ENCODE measurements around the gene LARGE2.

The LARGE2 gene

DNA sequence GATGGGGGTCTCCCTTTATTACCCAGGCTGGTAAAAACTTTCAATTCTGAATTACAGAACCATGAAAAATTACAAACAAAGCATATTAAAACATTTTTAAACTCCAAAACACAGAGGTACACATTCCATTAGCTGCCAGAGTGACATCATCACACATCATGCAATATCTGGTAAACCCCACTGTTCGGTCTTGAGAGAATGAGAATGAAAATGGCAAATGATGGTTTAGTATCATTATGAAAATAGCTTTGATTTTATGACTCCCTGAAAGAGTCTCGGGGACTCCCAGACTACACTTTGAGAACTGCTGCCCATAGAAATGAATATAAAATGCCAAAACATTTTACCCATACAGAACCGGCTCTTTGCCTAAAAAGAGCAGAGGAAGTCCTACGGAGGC is 18.8 kb downstream of the LARGE2 start:
- Histone ChIP-seq H3K4me3 (no peak overlapping the region), H3K9ac (ENCODE audit: insufficient read length) (no peak overlapping the region), H3K9me3 (ENCODE audit: low read depth, low read length) (no peaks in the 10 kb centered on the region), H3K36me3 (ENCODE audit: insufficient read depth, low read length) (peaks cover 17% of the 10 kb centered on the region), H3K27ac (peak overlapping the region; percentile 57; the same call in 1 of the 2 replicates)
- TF ChIP-seq FOXP2 (optimal IDR thresholded peaks at IDR 0.05; ENCODE audit: control extremely low read depth, extremely low read length, insufficient read depth) (no peak), EZH2 (IDR thresholded peaks at IDR 0.05) (no peak), POLR2AphosphoS5 (IDR thresholded peaks at IDR 0.05; ENCODE audit: borderline replicate concordance, low read depth, low read length) (no peak)
- DNase-seq (ENCODE audit: low read depth, low spot score): no peak

DNA sequence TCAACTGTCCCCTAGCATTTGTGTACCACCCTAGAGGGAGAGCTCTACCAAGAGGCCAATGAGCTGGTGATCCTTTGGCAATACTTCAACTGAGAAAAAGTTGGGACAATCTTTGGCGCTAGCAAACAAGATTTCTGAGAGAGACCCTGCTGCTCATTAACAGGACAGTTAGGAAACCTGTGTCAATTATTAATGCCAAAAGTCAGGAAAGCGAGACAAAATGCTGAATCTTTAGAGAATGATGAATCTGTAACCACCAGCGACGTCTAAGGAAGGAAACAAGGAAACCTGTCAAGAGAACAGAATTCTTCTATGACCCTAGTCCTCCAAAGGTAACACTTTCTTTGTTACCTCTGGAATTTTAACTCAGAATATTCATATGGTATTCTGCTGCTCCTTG is 19.9 kb downstream of the LARGE2 start:
- peaks cover 24% of the 10 kb centered on the region; the same call in 1 of the 2 replicates for H3K36me3 ChIP-seq (ENCODE audit: insufficient read depth, low read length)
- DNase-seq (ENCODE audit: low read depth, low spot score): no peak
- TF ChIP-seq EZH2 (IDR thresholded peaks at IDR 0.05) (no peak), POLR2AphosphoS5 (IDR thresholded peaks at IDR 0.05; ENCODE audit: borderline replicate concordance, low read depth, low read length) (no peak), FOXP2 (optimal IDR thresholded peaks at IDR 0.05; ENCODE audit: control extremely low read depth, extremely low read length, insufficient read depth) (no peak)
- no peak overlapping the region for H3K4me3 ChIP-seq
- H3K9ac ChIP-seq (ENCODE audit: insufficient read length): no peak overlapping the region
- no peaks in the 10 kb centered on the region for H3K9me3 ChIP-seq (ENCODE audit: low read depth, low read length)
- peak overlapping the region; percentile 57; the same call in 1 of the 2 replicates for H3K27ac ChIP-seq

DNA sequence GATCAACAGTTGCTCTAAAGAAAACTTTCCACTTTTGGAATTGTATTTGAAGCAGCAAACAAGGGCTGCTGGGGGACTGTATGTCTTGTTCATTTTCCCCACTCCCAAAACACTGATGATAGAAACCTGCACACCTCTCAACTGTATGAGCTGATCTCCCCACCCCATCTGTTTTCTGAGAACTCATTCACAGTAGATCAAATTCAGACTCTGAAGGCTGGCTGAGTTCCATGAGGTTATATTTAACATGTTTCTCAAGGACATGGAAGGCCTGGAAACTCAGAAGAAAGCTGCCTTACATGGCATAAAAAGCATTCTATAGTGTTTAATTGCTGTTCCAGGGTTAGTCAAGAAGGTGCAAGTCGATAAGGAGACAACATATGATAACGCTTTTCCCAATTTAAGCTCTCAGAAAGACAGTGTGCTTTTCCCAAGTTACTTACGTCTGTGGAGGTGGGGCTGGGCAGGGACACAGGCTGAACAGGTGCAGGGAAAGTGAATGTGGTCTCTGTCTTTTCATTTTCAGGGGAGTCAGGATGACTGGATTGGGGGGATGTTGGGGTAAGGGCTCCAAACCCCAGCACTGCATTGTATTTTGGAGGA is 23.0 kb downstream of the LARGE2 start:
- Histone ChIP-seq H3K4me3 (no peak overlapping the region), H3K9me3 (ENCODE audit: low read depth, low read length) (no peaks in the 10 kb centered on the region), H3K36me3 (ENCODE audit: insufficient read depth, low read length) (peaks cover 49% of the 10 kb centered on the region), H3K27ac (no peak overlapping the region), H3K9ac (ENCODE audit: insufficient read length) (no peak overlapping the region)
- no peak for DNase-seq (ENCODE audit: low read depth, low spot score)
- TF ChIP-seq POLR2AphosphoS5 (IDR thresholded peaks at IDR 0.05; ENCODE audit: borderline replicate concordance, low read depth, low read length): no peak
- no peak for TF ChIP-seq FOXP2 (optimal IDR thresholded peaks at IDR 0.05; ENCODE audit: control extremely low read depth, extremely low read length, insufficient read depth)
- TF ChIP-seq EZH2 (IDR thresholded peaks at IDR 0.05): no peak

DNA sequence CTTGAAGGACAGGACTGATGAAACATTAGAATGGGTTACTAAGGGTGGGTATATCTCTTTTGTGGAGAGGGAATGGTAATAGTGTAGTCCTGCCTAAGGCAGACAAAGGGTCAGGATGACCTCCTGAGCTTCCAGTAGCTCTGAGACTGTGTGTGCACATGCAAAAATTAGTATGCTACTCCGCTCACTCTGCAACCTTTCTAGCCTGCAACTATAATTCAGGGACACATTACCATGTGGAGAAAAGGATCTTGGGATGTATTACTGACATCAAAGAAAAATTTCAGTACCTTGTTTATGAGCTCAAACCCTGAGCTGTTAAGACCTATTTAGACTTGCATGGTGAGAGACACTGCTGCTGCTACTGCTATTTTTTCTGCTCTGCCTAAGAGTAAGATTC is 25.4 kb downstream of the LARGE2 start:
- TF ChIP-seq FOXP2 (optimal IDR thresholded peaks at IDR 0.05; ENCODE audit: control extremely low read depth, extremely low read length, insufficient read depth) (no peak), EZH2 (IDR thresholded peaks at IDR 0.05) (no peak), POLR2AphosphoS5 (IDR thresholded peaks at IDR 0.05; ENCODE audit: borderline replicate concordance, low read depth, low read length) (no peak)
- DNase-seq (ENCODE audit: low read depth, low spot score): no peak
- Histone ChIP-seq H3K9ac (ENCODE audit: insufficient read length) (no peak overlapping the region), H3K4me3 (no peak overlapping the region), H3K27ac (no peak overlapping the region), H3K36me3 (ENCODE audit: insufficient read depth, low read length) (peaks cover 57% of the 10 kb centered on the region), H3K9me3 (ENCODE audit: low read depth, low read length) (no peaks in the 10 kb centered on the region)

DNA sequence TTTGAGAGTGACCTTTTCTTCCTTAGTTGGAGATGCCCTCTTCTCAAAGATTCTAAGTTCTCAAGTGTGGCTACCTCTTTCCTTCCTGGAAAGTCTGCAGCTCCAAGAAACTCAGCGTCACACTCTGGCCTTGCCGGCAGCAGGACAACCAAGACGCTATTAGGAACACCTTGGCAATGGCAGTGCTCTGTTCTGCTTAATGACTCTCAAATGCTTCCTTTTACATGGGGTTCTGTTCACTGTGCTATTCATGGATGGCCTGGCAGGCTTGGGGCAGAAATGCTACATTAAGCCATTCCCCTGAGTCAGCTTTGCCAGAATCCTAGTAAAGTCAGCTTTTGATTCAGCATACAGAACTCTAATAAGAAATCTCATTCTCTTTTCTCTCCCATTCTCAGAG is 25.9 kb downstream of the LARGE2 start:
- no peaks in the 10 kb centered on the region for H3K9me3 ChIP-seq (ENCODE audit: low read depth, low read length)
- H3K36me3 ChIP-seq (ENCODE audit: insufficient read depth, low read length): peaks cover 59% of the 10 kb centered on the region
- no peak overlapping the region for H3K9ac ChIP-seq (ENCODE audit: insufficient read length)
- no peak for DNase-seq (ENCODE audit: low read depth, low spot score)
- TF ChIP-seq EZH2 (IDR thresholded peaks at IDR 0.05): no peak
- TF ChIP-seq FOXP2 (optimal IDR thresholded peaks at IDR 0.05; ENCODE audit: control extremely low read depth, extremely low read length, insufficient read depth): no peak
- no peak for TF ChIP-seq POLR2AphosphoS5 (IDR thresholded peaks at IDR 0.05; ENCODE audit: borderline replicate concordance, low read depth, low read length)
- no peak overlapping the region for H3K4me3 ChIP-seq
- H3K27ac ChIP-seq: no peak overlapping the region

DNA sequence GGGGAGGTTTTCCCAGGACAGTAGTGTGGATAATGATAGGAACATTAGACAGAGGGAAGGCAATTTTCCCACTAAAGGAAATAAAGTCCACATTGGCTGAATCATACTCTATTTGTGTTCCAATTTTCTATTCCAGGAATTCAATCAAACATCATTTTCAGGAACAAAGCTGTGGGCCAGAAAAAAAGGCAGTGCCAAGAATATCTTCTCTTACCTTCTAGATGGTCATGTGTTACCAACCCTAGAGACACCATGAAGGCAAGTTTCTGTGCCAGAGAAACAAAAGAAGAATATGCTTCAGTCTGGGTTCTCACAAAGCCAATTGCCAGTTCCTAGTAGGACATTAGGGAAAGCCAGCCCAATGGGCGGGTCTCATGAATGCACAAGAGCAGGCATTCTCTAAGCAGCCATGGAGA is 27.5 kb downstream of the LARGE2 start:
- no peak overlapping the region for H3K4me3 ChIP-seq
- DNase-seq (ENCODE audit: low read depth, low spot score): no peak
- H3K9me3 ChIP-seq (ENCODE audit: low read depth, low read length): no peaks in the 10 kb centered on the region
- H3K36me3 ChIP-seq (ENCODE audit: insufficient read depth, low read length): peaks cover 62% of the 10 kb centered on the region
- H3K27ac ChIP-seq: no peak overlapping the region
- no peak for TF ChIP-seq POLR2AphosphoS5 (IDR thresholded peaks at IDR 0.05; ENCODE audit: borderline replicate concordance, low read depth, low read length)
- TF ChIP-seq FOXP2 (optimal IDR thresholded peaks at IDR 0.05; ENCODE audit: control extremely low read depth, extremely low read length, insufficient read depth): no peak
- no peak for TF ChIP-seq EZH2 (IDR thresholded peaks at IDR 0.05)
- no peak overlapping the region for H3K9ac ChIP-seq (ENCODE audit: insufficient read length)

DNA sequence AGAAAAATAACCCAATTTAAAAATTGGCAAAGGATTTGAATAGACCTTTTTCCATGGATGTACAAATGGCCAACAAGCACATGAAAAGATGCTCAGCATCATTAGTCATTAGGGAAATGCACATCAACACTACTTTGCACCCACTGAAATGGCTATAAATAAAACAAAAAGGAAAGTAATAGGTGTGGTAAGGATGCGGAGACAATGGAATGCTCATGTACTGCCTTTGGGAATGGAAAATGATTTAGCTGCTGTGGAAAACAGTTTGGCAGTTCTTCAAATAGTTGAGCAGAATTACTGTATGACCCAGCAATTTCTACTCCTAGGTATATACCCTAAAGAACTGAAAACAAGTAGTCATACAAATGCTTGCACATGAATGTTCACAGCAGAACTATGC is 37.4 kb downstream of the LARGE2 start:
- peaks cover 2% of the 10 kb centered on the region for H3K9me3 ChIP-seq (ENCODE audit: low read depth, low read length)
- TF ChIP-seq EZH2 (IDR thresholded peaks at IDR 0.05): no peak
- TF ChIP-seq POLR2AphosphoS5 (IDR thresholded peaks at IDR 0.05; ENCODE audit: borderline replicate concordance, low read depth, low read length): no peak
- TF ChIP-seq FOXP2 (optimal IDR thresholded peaks at IDR 0.05; ENCODE audit: control extremely low read depth, extremely low read length, insufficient read depth): no peak
- no peak overlapping the region for H3K4me3 ChIP-seq
- DNase-seq (ENCODE audit: low read depth, low spot score): no peak
- no peak overlapping the region for H3K9ac ChIP-seq (ENCODE audit: insufficient read length)
- H3K27ac ChIP-seq: no peak overlapping the region
- H3K36me3 ChIP-seq (ENCODE audit: insufficient read depth, low read length): peaks cover 44% of the 10 kb centered on the region

DNA sequence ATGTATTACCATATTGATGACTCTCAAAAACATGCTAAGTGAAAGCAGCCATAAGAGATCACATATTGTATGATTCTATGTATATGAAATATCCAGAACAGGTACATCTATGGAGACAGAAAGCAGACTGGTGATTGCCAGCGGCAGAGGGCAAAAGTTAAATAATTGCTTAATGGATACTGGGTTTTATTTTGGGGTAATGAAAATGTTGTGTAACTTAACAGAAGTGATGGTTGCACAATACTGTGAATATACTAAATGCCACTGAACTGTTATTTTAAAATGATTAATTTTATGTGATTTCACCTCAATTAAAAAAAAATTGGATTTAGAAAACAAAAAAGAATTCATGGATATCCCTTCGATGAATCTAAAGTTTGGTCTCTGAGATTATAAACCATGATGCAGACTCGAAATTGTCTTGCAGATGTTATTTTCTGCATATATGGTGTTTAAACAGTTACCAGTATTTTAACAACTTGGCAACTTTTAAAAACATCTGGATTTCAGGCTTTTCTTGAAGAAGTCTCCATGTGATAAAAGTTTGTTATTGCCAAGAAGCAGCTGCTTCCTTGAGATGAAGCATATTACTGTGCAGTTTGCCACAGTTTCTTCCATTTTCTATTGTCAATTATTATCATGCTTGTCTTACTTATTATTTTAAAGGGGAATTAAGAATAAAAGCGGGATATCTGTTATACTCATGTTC is 38.1 kb downstream of the LARGE2 start:
- H3K9ac ChIP-seq (ENCODE audit: insufficient read length): no peak overlapping the region
- peaks cover 2% of the 10 kb centered on the region for H3K9me3 ChIP-seq (ENCODE audit: low read depth, low read length)
- H3K36me3 ChIP-seq (ENCODE audit: insufficient read depth, low read length): peaks cover 48% of the 10 kb centered on the region
- no peak overlapping the region for H3K27ac ChIP-seq
- TF ChIP-seq POLR2AphosphoS5 (IDR thresholded peaks at IDR 0.05; ENCODE audit: borderline replicate concordance, low read depth, low read length) (no peak), EZH2 (IDR thresholded peaks at IDR 0.05) (no peak), FOXP2 (optimal IDR thresholded peaks at IDR 0.05; ENCODE audit: control extremely low read depth, extremely low read length, insufficient read depth) (no peak)
- no peak for DNase-seq (ENCODE audit: low read depth, low spot score)
- no peak overlapping the region for H3K4me3 ChIP-seq
